ENCODE results near the gene PIAS1.

DNA sequence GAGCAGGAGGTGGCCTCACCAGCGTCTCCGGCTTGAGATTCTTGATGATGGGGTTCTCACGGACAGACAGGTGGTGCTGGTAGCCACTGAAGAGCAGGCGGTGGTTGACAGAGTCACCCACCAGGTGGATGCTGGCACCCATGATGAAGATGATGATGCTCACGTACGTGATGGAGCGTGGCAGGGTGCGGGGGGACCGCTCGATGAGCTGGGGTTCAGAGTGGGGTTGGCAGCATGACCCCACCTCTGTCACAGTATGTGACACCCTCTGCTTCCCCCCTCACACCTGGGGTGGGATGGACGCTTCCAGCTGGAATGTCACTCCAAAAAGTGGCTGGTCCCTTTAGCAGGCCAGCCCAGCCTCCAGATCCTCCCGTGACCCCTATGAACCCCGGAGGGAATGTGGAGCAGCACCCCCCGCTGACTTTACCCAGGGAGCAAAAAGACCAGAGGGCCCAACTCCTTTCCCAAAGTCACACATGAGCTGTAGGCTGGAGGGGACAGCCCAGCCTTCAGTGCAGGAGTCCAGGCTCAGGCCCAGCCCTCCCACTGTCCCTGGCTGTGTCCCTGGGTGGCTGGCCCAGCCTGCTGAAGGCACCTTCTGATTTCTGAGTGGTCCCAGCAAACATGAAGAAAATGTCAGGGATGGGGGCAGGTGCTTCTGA lies 157.7 kb downstream of the PIAS1 start:
- TF ChIP-seq POLR2AphosphoS5 (IDR thresholded peaks at IDR 0.05; ENCODE audit: low read depth) (0 out of 2 replicates have a peak, but pooled peaks have one; percentile 22), REST (IDR thresholded peaks at IDR 0.05; ENCODE audit: insufficient replicate concordance, low read depth) (no peak), GABPA (IDR thresholded peaks at IDR 0.05; ENCODE audit: low read depth) (no peak)
- TF ChIP-seq, protein P1, sequence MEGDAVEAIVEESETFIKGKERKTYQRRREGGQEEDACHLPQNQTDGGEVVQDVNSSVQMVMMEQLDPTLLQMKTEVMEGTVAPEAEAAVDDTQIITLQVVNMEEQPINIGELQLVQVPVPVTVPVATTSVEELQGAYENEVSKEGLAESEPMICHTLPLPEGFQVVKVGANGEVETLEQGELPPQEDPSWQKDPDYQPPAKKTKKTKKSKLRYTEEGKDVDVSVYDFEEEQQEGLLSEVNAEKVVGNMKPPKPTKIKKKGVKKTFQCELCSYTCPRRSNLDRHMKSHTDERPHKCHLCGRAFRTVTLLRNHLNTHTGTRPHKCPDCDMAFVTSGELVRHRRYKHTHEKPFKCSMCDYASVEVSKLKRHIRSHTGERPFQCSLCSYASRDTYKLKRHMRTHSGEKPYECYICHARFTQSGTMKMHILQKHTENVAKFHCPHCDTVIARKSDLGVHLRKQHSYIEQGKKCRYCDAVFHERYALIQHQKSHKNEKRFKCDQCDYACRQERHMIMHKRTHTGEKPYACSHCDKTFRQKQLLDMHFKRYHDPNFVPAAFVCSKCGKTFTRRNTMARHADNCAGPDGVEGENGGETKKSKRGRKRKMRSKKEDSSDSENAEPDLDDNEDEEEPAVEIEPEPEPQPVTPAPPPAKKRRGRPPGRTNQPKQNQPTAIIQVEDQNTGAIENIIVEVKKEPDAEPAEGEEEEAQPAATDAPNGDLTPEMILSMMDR (IDR thresholded peaks at IDR 0.05; ENCODE audit: insufficient read depth, low read length), result no peak
